Stimulated activated CD4-positive, alpha-beta T cell treated with anti-CD3 and anti-CD28 coated beads, Interleukin-2, amount 100 ng/mL, for 24 hours (primary cell): ENCODE measurements around the gene COX14.

Experiments
- DNase-seq, 2 donors: peaks; one replicate each; pipeline ENCODE4 v3.0.0-alpha.2; 2020

The COX14 gene

GRCh38 chr12:50164963-50165362, 52.9 kb downstream of the COX14 start:
- DNase-seq, result no peak

DNA sequence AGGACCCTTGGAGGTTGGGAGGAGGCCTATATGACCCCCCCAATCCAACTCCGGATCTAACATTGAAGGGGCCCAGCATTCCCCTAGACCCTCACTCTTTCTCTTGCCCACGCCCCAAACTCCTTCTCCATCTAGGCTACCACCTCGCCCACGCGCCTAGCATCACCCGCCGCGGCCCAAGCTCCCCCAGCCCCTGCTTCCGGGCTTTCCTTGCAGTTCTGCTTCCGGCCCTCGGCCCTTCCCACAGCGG, 54.7 kb downstream of the COX14 start:
- DNase-seq, result peak; percentile 67 to 79

DNA sequence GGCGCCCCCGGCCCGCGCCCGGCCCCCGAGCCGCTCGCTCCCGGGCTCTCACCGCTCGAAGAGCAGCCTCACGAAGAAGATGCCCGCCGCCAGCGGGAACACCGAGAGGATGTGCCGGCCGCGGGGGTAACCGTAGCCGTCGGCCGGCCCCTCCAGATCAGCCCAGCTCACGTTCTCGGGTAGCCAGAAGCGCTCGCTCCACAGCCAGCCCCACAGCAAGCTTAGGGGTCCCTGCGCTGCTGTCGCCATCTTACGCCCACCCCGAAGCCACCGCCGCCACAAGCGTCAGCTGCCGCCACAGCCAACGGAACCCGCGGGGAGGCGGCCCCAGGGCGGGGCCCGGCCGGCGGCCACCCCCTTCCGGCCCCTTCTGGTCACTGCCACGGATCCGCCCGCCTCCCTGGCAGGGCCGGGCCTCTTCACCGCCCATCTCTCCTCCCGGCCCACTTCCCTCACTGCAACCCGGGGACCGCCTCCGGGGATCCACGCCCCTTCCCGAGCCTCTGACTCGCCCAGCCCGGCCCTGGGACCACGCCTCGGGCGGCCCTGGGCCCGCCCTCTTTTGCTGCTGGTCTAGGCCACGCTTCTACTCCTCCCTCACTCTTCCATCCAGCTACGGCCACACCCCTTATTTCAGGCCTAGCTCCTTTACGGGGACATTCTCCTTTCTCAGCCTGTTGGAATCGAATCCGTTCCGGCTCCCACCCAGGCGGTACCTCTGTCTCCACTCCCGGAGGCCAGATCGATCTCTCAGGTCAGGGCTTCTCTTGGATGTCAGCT, 55.2 kb downstream of the COX14 start, which contains the start of gene CERS5:
Gene CERS5 (minus strand): TSS at position 321 of the 780 bp plus-strand sequence. CDS start 72 bp downstream, at position 249.
- DNase-seq, result peak; percentile 97 to 98
